Lung (tissue), 12 donors: ENCODE data around the gene TENT5C. TPM values are rescaled to one million over a fixed set of nuclear protein-coding genes. Genes with fewer than 3 reads are reported as not detected.
A peak's percentile ranks its signal among the peaks of the same experiment; 100 is the strongest.

Experiments used
- ATAC-seq: fragments of 200-7000 bp; cut with Tn5 transposase; one replicate; pipeline ENCODE4 v1.9.1; 2020; ENCODE audit warnings: moderate number of reproducible peaks; ENCODE audit not compliant: insufficient read depth, low FRiP score
- DNase-seq, 3 donors: peaks; one replicate each; pipeline ENCODE4 v3.0.0-alpha.2; 2013 to 2017
- H3K27ac ChIP-seq, 2 donors: one replicate each; pipeline ENCODE4 v1.5.1; 2013; ENCODE audit warnings: mild to moderate bottlenecking in 2 of 2, moderate library complexity in 2 of 2, control low read depth in 1 of 2, inconsistent platforms in 1 of 2, low read depth in 1 of 2, low read length in 1 of 2
- H3K27me3 ChIP-seq, 3 donors: one replicate each; pipeline ENCODE4 v1.5.1; 2013; ENCODE audit warnings: low read length in 2 of 3; ENCODE audit not compliant: control insufficient read depth in 3 of 3, insufficient read depth in 3 of 3
- H3K36me3 ChIP-seq, 4 donors: one replicate each; pipeline ENCODE4 v1.5.1; 2013; ENCODE audit warnings: low read length in 4 of 4, mild to moderate bottlenecking in 1 of 4, moderate library complexity in 1 of 4; ENCODE audit not compliant: control insufficient read depth in 4 of 4, insufficient read depth in 4 of 4
- H3K4me1 ChIP-seq, 5 donors: one replicate each; pipeline ENCODE4 v1.5.1; 2013; ENCODE audit warnings: low read length in 5 of 5, mild to moderate bottlenecking in 2 of 5, moderate library complexity in 1 of 5; ENCODE audit not compliant: control insufficient read depth in 5 of 5, insufficient read depth in 5 of 5
- H3K4me3 ChIP-seq: one replicate; pipeline ENCODE4 v1.5.1; 2013; ENCODE audit warnings: mild to moderate bottlenecking, control low read depth, moderate library complexity
- H3K9ac ChIP-seq, 2 donors: one replicate each; pipeline ENCODE4 v1.5.1; 2013; ENCODE audit warnings: low read length in 2 of 2, control low read depth in 1 of 2; ENCODE audit not compliant: insufficient read depth in 1 of 2
- H3K9me3 ChIP-seq, 4 donors: one replicate each; pipeline ENCODE4 v1.5.1; 2013; ENCODE audit warnings: low read length in 3 of 4, mild to moderate bottlenecking in 1 of 4, moderate library complexity in 1 of 4; ENCODE audit not compliant: control insufficient read depth in 4 of 4, insufficient read depth in 3 of 4
- WGBS, 2 donors: extraction: QIAGEN DNeasy Blood & Tissue Kit; methylation state at CpG; one replicate each; pipeline ENCODE4 v1.1.7; 2013; 5-methylcytosine and 5-hydroxymethylcytosine counted together
- polyA plus RNA-seq, 2 donors: library from polyadenylated mRNA; stranded (reverse); fragments of 200-250 nt; gene quantifications; one replicate each; pipeline ENCODE4 v1.2.1, GENCODE V29; 2013
- total RNA-seq, 2 donors: library from RNA; depleted of rRNA in 1 of 2; stranded (reverse); fragments of >200 nt in 1 of 2; gene quantifications; one replicate each; pipeline ENCODE4 v1.2.1, GENCODE V29; 2014 to 2021
- TF ChIP-seq, protein P1 (sequence below): IDR thresholded peaks from 2 replicates; pipeline ENCODE4 v1.5.1; 2012; ENCODE audit warnings: mild to moderate bottlenecking; ENCODE audit errors: control extremely low read depth, extremely low read depth
- donor health status: control.
- donor health status: control.
- donor health status: Bipolar disorder and iron deficiency.
- donor health status: healthy.
- donor health status: DM: yes; HTN: yes; CAD: no.

Gene TENT5C
- total and polyA plus RNA-seq, 4 donors: 2.7 to 39.0 (median 17.5) TPM

DNA sequence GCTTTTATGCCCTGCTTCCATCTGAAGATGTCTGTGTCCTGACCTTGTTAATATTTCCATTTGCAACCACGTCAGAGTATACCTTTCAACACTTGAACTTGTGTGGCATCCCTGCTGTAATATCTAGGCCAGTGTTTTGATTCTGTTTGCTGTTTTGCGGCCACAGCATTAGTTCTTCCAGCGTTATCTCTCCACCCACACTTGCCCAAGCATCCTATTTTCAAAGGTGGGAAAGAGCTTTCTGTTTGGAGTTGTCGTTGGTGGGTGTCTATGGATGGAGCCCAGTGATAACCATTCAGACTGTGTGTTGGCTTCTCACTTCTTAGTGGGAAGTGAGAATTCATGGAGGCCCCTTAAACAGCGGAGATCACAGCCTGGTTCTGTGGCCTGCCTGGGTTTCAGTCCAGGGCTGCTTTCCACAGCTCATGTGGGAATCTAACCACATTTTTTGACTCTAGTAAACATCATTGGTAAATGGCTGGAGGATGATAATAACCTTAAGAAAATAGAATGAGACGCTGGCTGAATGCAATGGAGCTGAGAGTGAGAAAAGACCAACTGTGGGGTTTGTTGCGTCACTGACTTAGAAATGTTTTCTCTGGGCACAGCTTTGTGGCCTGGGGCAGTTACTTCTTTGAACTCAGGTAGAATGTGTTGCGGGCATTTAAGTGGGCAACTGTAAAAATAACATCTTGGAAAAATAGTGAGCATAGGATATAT is 7.6 kb downstream of the TENT5C start:
- DNase-seq (no peak), ATAC-seq (no peak)
- Histone ChIP-seq H3K9me3 (no peaks in the 10 kb centered on the region), H3K27me3 (peaks cover 0 to 3% (median 0%) of the 10 kb centered on the region in 3 donors), H3K4me1 (peaks cover 0 to 13% (median 0%) of the 10 kb centered on the region in 5 donors), H3K36me3 (no peaks in the 10 kb centered on the region), H3K27ac (peak overlapping the region in 1 of 2 donors; percentile 28), H3K9ac (no peak overlapping the region), H3K4me3 (no peak overlapping the region)
- WGBS, 2 donors: 45 to 64% methylated on average over 8 of the region's 8 CpGs
- TF ChIP-seq, protein P1, sequence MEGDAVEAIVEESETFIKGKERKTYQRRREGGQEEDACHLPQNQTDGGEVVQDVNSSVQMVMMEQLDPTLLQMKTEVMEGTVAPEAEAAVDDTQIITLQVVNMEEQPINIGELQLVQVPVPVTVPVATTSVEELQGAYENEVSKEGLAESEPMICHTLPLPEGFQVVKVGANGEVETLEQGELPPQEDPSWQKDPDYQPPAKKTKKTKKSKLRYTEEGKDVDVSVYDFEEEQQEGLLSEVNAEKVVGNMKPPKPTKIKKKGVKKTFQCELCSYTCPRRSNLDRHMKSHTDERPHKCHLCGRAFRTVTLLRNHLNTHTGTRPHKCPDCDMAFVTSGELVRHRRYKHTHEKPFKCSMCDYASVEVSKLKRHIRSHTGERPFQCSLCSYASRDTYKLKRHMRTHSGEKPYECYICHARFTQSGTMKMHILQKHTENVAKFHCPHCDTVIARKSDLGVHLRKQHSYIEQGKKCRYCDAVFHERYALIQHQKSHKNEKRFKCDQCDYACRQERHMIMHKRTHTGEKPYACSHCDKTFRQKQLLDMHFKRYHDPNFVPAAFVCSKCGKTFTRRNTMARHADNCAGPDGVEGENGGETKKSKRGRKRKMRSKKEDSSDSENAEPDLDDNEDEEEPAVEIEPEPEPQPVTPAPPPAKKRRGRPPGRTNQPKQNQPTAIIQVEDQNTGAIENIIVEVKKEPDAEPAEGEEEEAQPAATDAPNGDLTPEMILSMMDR: no peak

DNA sequence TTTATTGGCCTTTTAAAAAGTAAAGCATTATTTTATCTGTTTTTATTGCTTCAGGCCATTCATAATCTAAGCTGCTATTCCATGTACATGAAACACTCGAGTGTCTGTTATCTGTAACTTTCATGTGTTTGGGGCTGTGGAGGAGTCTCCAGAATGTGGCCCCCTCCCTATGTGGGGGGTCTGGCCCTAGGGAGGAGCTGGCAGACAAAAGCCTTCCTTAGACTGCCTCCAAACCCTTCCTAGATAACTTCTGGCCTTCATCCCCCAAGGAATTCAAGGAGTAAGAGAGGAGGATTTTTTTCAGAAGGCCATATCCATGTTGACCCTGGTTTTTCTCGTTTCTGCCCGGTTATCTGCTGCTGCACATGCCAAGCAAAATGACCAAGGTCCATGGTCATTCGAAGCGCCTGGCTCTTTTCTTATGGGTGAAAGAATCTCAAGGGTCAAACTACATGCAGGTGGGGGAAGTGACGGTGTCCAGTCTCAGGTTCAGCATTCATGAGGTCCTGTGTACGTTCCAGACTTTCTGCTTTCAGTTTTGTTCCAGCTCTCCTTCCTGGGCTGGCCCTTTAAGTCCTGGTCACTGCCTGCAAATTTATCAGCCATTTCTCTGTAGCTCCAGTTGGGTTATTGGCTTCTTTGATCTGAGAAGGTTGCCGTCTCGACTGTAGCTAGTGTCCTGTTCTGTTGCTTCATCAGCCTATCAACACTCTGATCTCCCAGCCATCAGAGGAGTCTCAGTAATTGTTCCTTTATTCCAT is 8.3 kb downstream of the TENT5C start:
- ATAC-seq: no peak

DNA sequence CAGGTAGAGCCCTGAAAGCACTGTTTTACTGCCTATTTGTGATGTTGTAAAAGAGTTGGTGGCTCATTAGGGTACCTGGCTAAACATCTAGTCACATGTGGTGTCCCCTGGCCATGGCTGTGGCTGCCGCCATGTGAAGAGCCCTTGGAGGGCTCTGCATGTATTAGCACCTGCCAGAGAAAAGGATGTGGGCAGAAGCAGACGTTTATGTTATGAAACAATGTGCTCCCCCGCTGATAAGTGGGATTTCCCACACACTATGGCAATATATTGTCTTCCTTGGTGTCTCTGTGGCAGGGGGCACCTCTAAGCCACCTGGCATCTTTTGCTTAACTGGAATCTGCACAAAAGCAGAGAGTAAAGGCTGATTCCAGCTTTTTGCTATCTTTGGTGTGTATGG is 9.6 kb downstream of the TENT5C start:
- 34 to 44% methylated on average over 3 of the region's 3 CpGs for WGBS, 2 donors
- Histone ChIP-seq H3K36me3 (no peaks in the 10 kb centered on the region), H3K4me3 (no peak overlapping the region), H3K9ac (no peak overlapping the region), H3K9me3 (no peaks in the 10 kb centered on the region), H3K4me1 (peaks cover 0 to 13% (median 0%) of the 10 kb centered on the region in 5 donors), H3K27me3 (peaks cover 0 to 3% (median 0%) of the 10 kb centered on the region in 3 donors), H3K27ac (no peak overlapping the region)
- no peak for DNase-seq
- no peak for ATAC-seq
- TF ChIP-seq, protein P1: no peak

More for the DNA sequence above, 8.3 kb downstream of the TENT5C start:
- H3K9me3 ChIP-seq: no peaks in the 10 kb centered on the region
- H3K4me1 ChIP-seq: peaks cover 0 to 13% (median 0%) of the 10 kb centered on the region in 5 donors
- no peak overlapping the region for H3K9ac ChIP-seq
- TF ChIP-seq, protein P1: no peak
- H3K4me3 ChIP-seq: no peak overlapping the region
- H3K36me3 ChIP-seq: no peaks in the 10 kb centered on the region
- H3K27me3 ChIP-seq: peaks cover 0 to 3% (median 0%) of the 10 kb centered on the region in 3 donors
- DNase-seq: no peak
- 64 to 72% methylated on average over 9 of the region's 9 CpGs for WGBS, 2 donors
- H3K27ac ChIP-seq: no peak overlapping the region
